CD4-positive, alpha-beta T cell (primary cell): ENCODE measurements around the gene ASTN2. TPM values are rescaled to one million over a fixed set of nuclear protein-coding genes. Genes with fewer than 3 reads are reported as not detected.

Source experiments
- ATAC-seq: fragments of 200-7000 bp; cut with Tn5 transposase; one replicate; pipeline ENCODE4 v1.10.0; 2022; ENCODE audit warnings: mild to moderate bottlenecking; ENCODE audit not compliant: poor library complexity
- CTCF ChIA-PET: fragments of 350-600 bp; sonication (Branson Sonifier 250); formaldehyde crosslinking; loops from one replicate; lab custom pipeline; 2021; ENCODE audit warnings: antibody characterized with exemption, inconsistent platforms; lab: Charles Lee
- POLR2A ChIA-PET: fragments of 350-600 bp; sonication (Branson Sonifier 250); formaldehyde crosslinking; loops from one replicate; lab custom pipeline; 2021; ENCODE audit warnings: antibody characterized with exemption, inconsistent platforms; lab: Charles Lee
- DNase-seq, 14 experiments: peaks; one replicate each; pipeline ENCODE4 v3.0.0-alpha.2; 2013 to 2020; ENCODE audit warnings: mixed read lengths in 2 of 14
- H3K27ac ChIP-seq, 2 donors: one replicate each; pipeline versions ENCODE4 v1.5.1 to v1.7.0; 2013; ENCODE audit warnings: low read length in 2 of 2, low read depth in 1 of 2, mild to moderate bottlenecking in 1 of 2
- H3K27me3 ChIP-seq, 2 experiments: 1 replicate in 1 of 2; 2 replicates in 1 of 2; pipeline versions ENCODE4 v1.6.1 to v1.7.0; 2013; ENCODE audit warnings: low read length in 2 of 2, control low read depth in 1 of 2, mild to moderate bottlenecking in 1 of 2, moderate library complexity in 1 of 2; ENCODE audit not compliant: insufficient read depth in 2 of 2, control insufficient read depth in 1 of 2
- H3K36me3 ChIP-seq: one replicate; pipeline ENCODE4 v1.6.1; 2013; ENCODE audit warnings: low read length, control low read depth; ENCODE audit not compliant: insufficient read depth
- H3K4me1 ChIP-seq: one replicate; pipeline ENCODE4 v1.6.1; 2013; ENCODE audit warnings: low read length, control low read depth; ENCODE audit not compliant: insufficient read depth
- H3K4me3 ChIP-seq: one replicate; pipeline ENCODE4 v1.5.1; 2013; ENCODE audit warnings: mild to moderate bottlenecking, low read length, moderate library complexity
- H3K9me3 ChIP-seq, 2 experiments: 1 replicate in 1 of 2; 2 replicates in 1 of 2; pipeline versions ENCODE4 v1.6.1 to v1.7.0; 2013; ENCODE audit warnings: low read length in 2 of 2, mild to moderate bottlenecking in 2 of 2, control low read depth in 1 of 2, moderate library complexity in 1 of 2; ENCODE audit not compliant: control insufficient read depth in 1 of 2, insufficient read depth in 1 of 2
- H3K27ac Mint-ChIP-seq: one replicate; pipeline ENCODE4 v1.8.0; 2020; ENCODE audit warnings: mixed read lengths
- H3K27me3 Mint-ChIP-seq: one replicate; pipeline ENCODE4 v1.8.0; 2021; ENCODE audit warnings: mixed read lengths
- H3K36me3 Mint-ChIP-seq: one replicate; pipeline ENCODE4 v1.8.0; 2021; ENCODE audit warnings: low read depth, mixed read lengths
- H3K4me1 Mint-ChIP-seq: one replicate; pipeline ENCODE4 v1.8.0; 2021; ENCODE audit warnings: low read depth, mixed read lengths
- H3K4me3 Mint-ChIP-seq: one replicate; pipeline ENCODE4 v1.8.0; 2020; ENCODE audit warnings: mild to moderate bottlenecking, mixed read lengths
- H3K9me3 Mint-ChIP-seq: one replicate; pipeline ENCODE4 v1.8.0; 2020; ENCODE audit warnings: mixed read lengths
- CTCF ChIP-seq: fragments of 200-600 bp; IDR thresholded peaks from one replicate; pipeline ENCODE4 v1.8.0; 2022; ENCODE audit warnings: antibody characterized with exemption, mild to moderate bottlenecking
- intact Hi-C, 2 experiments: fragments of 100-400 bp; cut with DNase I in 1 of 2; cut with micrococcal nuclease in 1 of 2; formaldehyde crosslinking; loops; one replicate each; pipeline versions ENCODE4 v1.15.1 to v1.9.0; 2023 to 2025; cut with DNase I, micrococcal nuclease
- total RNA-seq, 174 experiments: library from RNA in 2 of 174; stranded (reverse) in 2 of 174; gene quantifications; one replicate each; pipeline ENCODE4 v1.2.3 and lab custom pipeline; 2021 to 2026

ASTN2 gene
- total RNA-seq, 2 experiments from 2014 or later: 2.3 to 2.4 TPM

- ATAC-seq (no peak), DNase-seq (no peak)
- no peaks in the 10 kb centered on the region for H3K36me3 ChIP-seq
- H3K9me3 ChIP-seq: peaks cover 0 to 12% of the 10 kb centered on the region in 2 experiments
- H3K27ac Mint-ChIP-seq: no peak overlapping the region
- H3K4me3 Mint-ChIP-seq: no peak overlapping the region
- ChIA-PET CTCF (no interaction called here), POLR2A (no interaction called here)
- no peak overlapping the region for H3K27ac ChIP-seq
- intact Hi-C loops: no loop called here
- H3K4me3 ChIP-seq: no peak overlapping the region
- H3K27me3 Mint-ChIP-seq: no peaks in the 10 kb centered on the region
- TF ChIP-seq CTCF: no peak
- H3K27me3 ChIP-seq: no peaks in the 10 kb centered on the region
- no peaks in the 10 kb centered on the region for H3K4me1 Mint-ChIP-seq
- H3K9me3 Mint-ChIP-seq: peaks cover 6% of the 10 kb centered on the region
- no peaks in the 10 kb centered on the region for H3K36me3 Mint-ChIP-seq
- no peaks in the 10 kb centered on the region for H3K4me1 ChIP-seq
Measured at GRCh38 chr9:117242082-117242481, 172.8 kb downstream of the ASTN2 start.

- Mint-ChIP-seq H3K4me1 (no peaks in the 10 kb centered on the region), H3K4me3 (no peak overlapping the region), H3K27me3 (no peaks in the 10 kb centered on the region), H3K36me3 (no peaks in the 10 kb centered on the region), H3K9me3 (peaks cover 4% of the 10 kb centered on the region), H3K27ac (no peak overlapping the region)
- intact Hi-C loops: no loop called here
- no peaks in the 10 kb centered on the region for H3K27me3 ChIP-seq
- DNase-seq: no peak
- TF ChIP-seq CTCF: no peak
- no peak overlapping the region for H3K27ac ChIP-seq
- ATAC-seq: no peak
- ChIA-PET CTCF (no interaction called here), POLR2A (no interaction called here)
- no peak overlapping the region for H3K4me3 ChIP-seq
- H3K9me3 ChIP-seq: peaks cover 0 to 8% of the 10 kb centered on the region in 2 experiments
- no peaks in the 10 kb centered on the region for H3K4me1 ChIP-seq
- H3K36me3 ChIP-seq: no peaks in the 10 kb centered on the region
Measured at GRCh38 chr9:117239428-117239827, 175.4 kb downstream of the ASTN2 start.

- Histone ChIP-seq H3K36me3 (no peaks in the 10 kb centered on the region), H3K27me3 (no peaks in the 10 kb centered on the region), H3K9me3 (peaks cover 0 to 8% of the 10 kb centered on the region in 2 experiments), H3K4me1 (no peaks in the 10 kb centered on the region), H3K27ac (no peak overlapping the region), H3K4me3 (no peak overlapping the region)
- no peaks in the 10 kb centered on the region for H3K4me1 Mint-ChIP-seq
- H3K27ac Mint-ChIP-seq: no peak overlapping the region
- H3K9me3 Mint-ChIP-seq: peaks cover 2% of the 10 kb centered on the region
- DNase-seq: no peak
- no peaks in the 10 kb centered on the region for H3K36me3 Mint-ChIP-seq
- ChIA-PET POLR2A (no interaction called here), CTCF (no interaction called here)
- TF ChIP-seq CTCF: no peak
- ATAC-seq: no peak
- intact Hi-C loops: no loop called here
- no peak overlapping the region for H3K4me3 Mint-ChIP-seq
- H3K27me3 Mint-ChIP-seq: no peaks in the 10 kb centered on the region
Measured at GRCh38 chr9:117234103-117234502, 180.8 kb downstream of the ASTN2 start.
